ENCODE measurements around the gene ACTG2. TPM values are rescaled to one million over a fixed set of nuclear protein-coding genes. Genes with fewer than 3 reads are reported as not detected.

Gene ACTG2
- total and polyA plus RNA-seq, 8 donors, result 29.8 to 156 (median 58.3) TPM

DNA sequence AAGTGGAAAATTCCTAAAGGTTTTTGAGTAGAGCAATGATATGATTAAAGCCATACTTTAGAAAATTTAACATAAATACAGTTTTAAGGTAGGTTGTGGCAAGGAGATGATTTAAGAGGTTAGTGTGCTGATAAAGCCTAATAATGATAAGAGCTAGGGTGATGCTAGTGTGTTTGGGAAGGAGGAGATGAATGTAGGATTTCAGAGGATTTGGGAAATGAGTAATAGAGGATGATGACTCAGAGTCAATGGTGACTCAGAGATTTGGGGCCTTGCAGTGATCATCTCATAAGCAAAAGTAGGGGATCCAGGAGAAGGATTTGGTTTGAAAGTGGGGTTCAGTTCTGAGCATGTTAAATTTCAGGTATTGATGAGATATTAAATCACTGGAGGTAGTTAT lies 40.8 kb upstream of the ACTG2 start:
- Histone ChIP-seq H3K4me3 (no peak overlapping the region), H3K9me3 (no peaks in the 10 kb centered on the region), H3K4me1 (peaks cover 0 to 8% of the 10 kb centered on the region in 2 donors), H3K27ac (no peak overlapping the region), H3K36me3 (peaks cover 0 to 97% of the 10 kb centered on the region in 2 donors), H3K27me3 (no peaks in the 10 kb centered on the region)
- TF ChIP-seq, protein P1, sequence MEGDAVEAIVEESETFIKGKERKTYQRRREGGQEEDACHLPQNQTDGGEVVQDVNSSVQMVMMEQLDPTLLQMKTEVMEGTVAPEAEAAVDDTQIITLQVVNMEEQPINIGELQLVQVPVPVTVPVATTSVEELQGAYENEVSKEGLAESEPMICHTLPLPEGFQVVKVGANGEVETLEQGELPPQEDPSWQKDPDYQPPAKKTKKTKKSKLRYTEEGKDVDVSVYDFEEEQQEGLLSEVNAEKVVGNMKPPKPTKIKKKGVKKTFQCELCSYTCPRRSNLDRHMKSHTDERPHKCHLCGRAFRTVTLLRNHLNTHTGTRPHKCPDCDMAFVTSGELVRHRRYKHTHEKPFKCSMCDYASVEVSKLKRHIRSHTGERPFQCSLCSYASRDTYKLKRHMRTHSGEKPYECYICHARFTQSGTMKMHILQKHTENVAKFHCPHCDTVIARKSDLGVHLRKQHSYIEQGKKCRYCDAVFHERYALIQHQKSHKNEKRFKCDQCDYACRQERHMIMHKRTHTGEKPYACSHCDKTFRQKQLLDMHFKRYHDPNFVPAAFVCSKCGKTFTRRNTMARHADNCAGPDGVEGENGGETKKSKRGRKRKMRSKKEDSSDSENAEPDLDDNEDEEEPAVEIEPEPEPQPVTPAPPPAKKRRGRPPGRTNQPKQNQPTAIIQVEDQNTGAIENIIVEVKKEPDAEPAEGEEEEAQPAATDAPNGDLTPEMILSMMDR (IDR thresholded peaks at IDR 0.05), result no peak
- DNase-seq (no peak), ATAC-seq (peak; percentile 33)
- intact Hi-C loops (cut with DNase I), result no loop called here

DNA sequence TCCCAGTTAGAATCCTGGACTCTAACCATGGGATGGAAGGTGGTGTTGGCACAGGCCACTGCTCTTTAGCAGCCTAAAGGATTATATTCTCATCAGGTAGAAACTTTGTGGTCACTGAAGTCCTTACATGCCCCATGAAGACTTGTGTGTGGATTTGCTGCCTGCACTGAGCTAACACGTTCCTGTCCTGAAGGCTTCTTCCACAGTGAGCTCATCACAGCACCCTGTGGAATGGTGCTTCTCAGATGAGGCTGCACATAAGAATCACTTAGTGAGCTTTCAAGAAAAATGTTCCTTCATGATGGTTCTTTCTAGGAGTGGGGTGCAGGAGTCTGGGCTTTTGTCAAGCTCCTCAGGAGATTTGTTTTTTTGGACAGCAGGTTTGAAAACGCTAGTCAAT lies 37.3 kb upstream of the ACTG2 start:
- DNase-seq (no peak), ATAC-seq (no peak)
- Histone ChIP-seq H3K27me3 (no peaks in the 10 kb centered on the region), H3K4me3 (no peak overlapping the region), H3K36me3 (peaks cover 0 to 95% of the 10 kb centered on the region in 2 donors), H3K9me3 (no peaks in the 10 kb centered on the region), H3K4me1 (peaks cover 0 to 8% of the 10 kb centered on the region in 2 donors), H3K27ac (no peak overlapping the region)
- intact Hi-C loops (cut with DNase I), result no loop called here
- TF ChIP-seq, protein P1 (IDR thresholded peaks at IDR 0.05), result no peak

DNA sequence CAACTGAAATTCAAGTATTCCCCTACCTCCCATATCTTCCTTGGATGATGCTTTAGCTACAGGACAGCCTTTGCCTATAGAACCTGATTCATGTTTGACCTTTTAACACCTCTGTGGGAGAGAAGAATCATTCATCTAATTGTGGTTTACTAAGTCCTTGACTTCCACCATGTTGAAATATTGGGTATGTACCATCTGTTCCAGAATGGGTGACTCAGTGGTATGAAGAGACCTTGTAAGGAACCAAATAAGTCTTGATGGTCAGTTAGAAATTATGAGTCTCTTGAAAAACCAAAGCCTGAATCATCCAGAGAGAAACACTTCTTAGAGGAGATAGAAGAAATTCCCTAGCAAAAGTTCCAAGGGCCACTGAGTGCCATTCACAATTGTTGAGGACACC lies 36.6 kb upstream of the ACTG2 start:
- Histone ChIP-seq H3K36me3 (peaks cover 3 to 95% of the 10 kb centered on the region in 2 donors), H3K27me3 (no peaks in the 10 kb centered on the region), H3K4me3 (no peak overlapping the region), H3K4me1 (peaks cover 0 to 8% of the 10 kb centered on the region in 2 donors), H3K9me3 (no peaks in the 10 kb centered on the region), H3K27ac (no peak overlapping the region)
- ATAC-seq (peak; percentile 18), DNase-seq (no peak)
- TF ChIP-seq, protein P1 (IDR thresholded peaks at IDR 0.05), result no peak
- intact Hi-C loops (cut with DNase I), result no loop called here

DNA sequence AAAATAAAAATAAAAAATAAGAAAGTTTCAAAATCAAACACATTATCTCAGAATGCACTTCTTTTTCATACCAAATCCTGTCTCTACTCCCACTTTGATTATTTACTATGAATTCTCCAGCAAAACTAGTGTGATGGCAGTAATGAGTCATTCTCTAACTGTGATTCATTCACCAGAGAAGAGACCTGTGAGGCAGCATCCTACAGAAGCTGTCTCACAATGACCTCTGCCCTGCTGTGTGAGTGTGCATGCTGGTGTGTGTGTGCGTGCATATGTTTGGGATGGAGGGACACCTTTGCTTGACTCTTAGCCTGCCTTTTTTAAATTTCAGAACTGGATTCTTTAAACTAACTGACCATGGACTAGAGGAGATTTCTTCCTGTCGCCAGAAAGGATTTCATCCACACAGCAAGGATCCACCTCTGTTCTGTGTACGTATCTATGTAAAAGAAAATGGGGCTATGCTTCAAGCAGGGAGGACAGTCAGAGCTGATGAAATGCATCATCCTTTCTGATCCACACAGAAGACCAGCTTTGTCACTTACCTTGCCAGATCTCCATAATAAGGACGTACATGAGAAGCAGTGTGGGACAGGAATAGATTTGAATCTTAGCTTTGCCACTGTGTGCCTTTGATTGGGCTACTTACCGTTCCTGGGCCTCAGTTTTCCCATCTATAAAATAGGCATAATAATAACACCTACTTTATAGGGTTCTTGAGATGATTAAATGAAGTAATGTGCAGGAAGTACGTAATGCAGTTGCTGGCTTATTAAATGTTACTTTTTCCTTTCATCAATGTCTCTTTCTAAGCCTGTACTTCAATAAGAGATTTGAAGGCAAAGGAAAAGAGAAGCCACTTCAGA lies 32.9 kb upstream of the ACTG2 start:
- H3K27ac ChIP-seq, result no peak overlapping the region
- intact Hi-C loops (cut with DNase I), result no loop called here

DNA sequence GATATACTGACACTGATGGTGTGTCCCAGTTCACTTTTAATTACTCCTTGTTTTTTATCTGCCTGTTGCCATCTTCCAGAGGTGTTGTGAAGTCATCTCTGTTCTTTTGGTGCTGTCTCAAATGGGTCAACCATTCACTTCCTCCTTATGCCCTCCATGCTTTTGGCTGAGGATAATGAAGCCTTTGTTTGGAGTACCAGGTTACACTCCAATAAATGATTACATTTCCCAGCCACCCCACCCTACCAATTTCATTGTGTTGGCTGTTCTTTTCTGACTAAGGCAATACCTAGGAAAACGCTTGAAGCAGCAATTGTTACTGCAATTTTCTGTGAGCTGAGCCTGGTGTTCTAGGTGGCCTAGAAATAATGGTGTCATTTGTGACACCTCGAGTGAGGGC lies 29.8 kb upstream of the ACTG2 start:
- no peak for ATAC-seq

More for the DNA sequence above, 32.9 kb upstream of the ACTG2 start:
- ATAC-seq (peak; percentile 18), DNase-seq (no peak)
- Histone ChIP-seq H3K4me3 (no peak overlapping the region), H3K27me3 (no peaks in the 10 kb centered on the region), H3K4me1 (no peaks in the 10 kb centered on the region), H3K9me3 (no peaks in the 10 kb centered on the region), H3K36me3 (peaks cover 4 to 98% of the 10 kb centered on the region in 2 donors)
- TF ChIP-seq, protein P1 (IDR thresholded peaks at IDR 0.05), result no peak

More for the DNA sequence above, 29.8 kb upstream of the ACTG2 start:
- TF ChIP-seq, protein P1 (IDR thresholded peaks at IDR 0.05), result no peak
- Histone ChIP-seq H3K4me1 (no peaks in the 10 kb centered on the region), H3K4me3 (no peak overlapping the region), H3K36me3 (peaks cover 4 to 92% of the 10 kb centered on the region in 2 donors), H3K27ac (no peak overlapping the region), H3K27me3 (no peaks in the 10 kb centered on the region), H3K9me3 (no peaks in the 10 kb centered on the region)
- DNase-seq, result no peak
- intact Hi-C loops (cut with DNase I), result no loop called here

Data from left lung (tissue), 10 donors.